GM19468 (cell line): ENCODE measurements around the gene SLC25A30.
"Not testable (repeated sequence)": the region's sequence is repeated elsewhere in the genome, so short reads cannot be mapped to it uniquely, and the experiment has no call there.

Source experiments
- ATAC-seq: cut with Tn5 transposase; IDR thresholded peaks from one replicate; pipeline ENCODE4 v1.9.1; 2021; ENCODE audit warnings: mild to moderate bottlenecking, moderate library complexity, moderate number of reproducible peaks; ENCODE audit not compliant: unreplicated experiment; ENCODE audit errors: extremely low read depth

Gene SLC25A30

DNA sequence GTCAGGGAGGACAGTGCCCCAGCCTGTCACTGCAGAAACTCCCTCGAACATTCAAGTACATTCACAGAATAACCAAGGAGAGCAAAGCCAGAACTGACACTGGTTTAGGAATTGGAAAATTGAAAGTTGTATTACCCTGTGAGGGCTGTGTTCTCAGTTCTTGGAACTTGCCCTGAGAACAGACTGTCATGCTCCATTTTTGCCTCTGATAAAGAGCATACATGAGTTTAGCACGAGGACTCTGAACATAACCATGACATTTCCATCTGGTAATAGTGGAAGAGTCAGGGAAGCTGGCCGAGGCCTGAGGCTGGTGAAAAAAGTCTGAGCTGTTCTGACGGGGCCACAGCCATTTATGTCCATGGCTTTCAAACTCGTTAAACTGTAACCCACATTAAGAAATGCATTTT, 15.2 kb upstream of the SLC25A30 start:
- ATAC-seq, result no peak

DNA sequence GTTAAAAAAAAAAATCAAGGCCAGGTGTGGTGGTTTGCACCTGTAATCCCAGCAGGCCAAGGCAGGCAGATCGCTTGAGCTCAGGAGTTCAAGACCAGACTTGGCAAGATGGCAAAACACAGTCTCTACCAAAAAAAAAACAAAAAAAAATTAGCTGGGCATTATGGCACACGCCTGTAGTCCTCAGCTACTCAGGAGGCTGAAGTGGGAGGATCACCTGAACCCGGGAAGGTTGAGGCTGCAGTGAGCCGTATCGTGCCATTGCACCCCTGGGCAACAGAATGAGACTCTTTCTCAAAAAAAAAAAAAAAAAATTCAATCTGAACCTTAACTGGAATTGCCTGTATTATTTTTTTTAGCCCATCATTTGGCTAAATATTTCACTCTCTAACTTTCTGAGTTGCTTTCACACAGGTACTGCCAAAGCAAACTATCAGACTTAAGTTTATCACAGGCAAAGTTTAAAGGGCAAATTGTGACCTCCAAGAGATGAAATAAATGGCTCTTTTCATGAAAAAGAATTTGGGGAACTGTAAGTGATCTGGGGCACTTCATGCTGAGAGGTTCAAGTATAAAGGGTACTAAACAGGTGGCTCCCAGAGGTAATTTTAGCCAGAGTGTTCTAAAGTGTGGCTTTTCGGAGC, 14.7 kb upstream of the SLC25A30 start:
- ATAC-seq, result no peak

DNA sequence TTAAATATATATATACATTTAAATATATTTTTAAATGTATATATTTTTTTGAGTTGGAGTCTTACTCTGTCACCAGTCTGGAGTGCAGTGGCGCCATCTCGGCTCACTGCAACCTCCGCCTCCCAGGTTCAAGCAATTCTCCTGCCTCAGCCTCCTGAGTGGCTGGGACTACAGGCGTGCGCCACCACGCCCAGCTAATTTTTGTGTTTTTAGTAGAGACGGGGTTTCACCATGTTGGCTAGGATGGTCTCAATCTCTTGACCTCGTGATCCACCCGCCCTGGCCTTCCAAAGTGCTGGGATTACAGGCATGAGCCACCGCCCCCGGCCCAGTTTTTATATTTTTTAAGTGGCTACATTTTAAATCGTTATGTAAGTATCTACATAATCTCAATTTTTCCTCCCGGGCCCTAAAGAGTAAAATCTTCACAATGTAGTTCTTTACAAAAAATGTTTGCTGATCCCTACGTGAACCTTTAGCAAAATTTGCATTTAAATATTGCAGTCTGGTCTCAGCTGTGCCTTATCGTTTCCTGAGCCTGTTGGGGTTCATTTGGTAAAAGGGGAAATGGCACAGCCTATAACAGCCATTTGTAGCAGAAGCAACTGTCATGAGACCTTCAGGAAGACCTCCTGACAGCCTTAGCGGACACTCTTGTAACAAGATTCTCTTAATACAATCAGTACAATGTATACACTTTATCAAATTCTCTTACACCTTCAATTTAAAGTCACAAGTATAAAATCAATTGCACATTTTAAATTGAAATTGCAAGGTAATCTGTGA, 8.1 kb upstream of the SLC25A30 start:
- not testable (repeated sequence) for ATAC-seq

DNA sequence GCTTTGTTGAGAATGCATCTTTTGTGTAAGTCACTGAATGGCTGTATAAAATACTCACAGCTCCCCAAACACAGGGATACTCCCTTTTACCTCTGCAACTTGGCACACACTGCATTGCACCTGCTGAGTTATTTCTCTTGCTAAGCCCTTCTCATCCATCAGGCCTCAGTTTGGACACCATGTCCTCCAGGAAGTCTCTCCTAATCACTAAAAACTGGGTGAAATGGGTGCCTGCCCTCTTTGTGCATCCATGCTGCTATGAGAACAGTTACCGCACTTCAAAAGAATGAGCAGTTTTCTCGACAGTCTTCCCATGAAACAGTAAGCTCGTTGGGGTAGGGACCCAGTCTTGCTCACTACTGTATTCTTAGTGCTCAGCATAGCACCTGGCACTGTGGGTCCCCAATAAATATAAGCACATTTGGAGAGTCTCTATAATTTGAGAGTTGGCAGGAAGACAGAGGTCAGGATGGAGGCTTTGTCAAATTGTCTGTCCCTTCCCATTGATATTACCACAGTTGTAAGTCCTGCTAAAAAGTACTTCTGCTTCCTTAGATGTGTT, 4.6 kb upstream of the SLC25A30 start:
- ATAC-seq, result no peak

DNA sequence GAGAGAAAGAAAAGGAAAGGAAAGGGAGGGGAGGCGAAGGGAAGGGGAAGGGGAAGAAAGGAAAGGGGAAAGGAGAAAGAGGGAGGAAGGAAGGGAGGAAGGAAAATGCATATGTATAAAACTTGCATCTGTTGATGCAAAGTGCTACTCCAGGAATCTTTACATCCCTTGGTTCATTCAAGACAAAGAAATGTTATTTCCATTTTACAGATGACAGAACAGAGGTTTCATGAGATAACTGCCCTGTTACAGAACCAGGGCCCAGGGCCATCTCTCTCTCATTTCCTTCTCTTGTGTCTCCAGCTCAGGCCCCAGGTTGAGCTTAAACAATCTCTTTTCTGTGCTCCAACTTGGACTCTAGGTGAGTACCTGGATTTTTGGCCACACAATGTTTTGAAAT, 1.8 kb upstream of the SLC25A30 start:
- ATAC-seq, result no peak

DNA sequence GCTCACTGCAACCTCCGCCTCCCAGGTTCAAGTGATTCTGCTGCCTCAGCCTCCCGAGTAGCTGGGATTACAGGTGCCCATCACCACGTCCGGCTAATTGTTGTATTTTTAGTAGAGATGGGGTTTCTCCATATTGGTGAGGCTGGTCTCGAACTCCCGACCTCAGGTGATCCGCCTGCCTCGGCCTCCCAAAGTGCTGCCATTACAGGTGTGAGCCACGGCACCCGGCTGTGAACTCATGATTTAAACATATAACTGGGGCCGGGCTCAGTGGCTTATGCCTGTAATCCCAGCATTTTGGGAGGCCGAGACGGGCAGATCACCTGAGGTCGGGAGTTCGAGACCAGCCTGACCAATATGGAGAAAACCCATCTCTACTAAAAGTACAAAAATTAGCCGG, 1.2 kb upstream of the SLC25A30 start:
- ATAC-seq, result not testable (repeated sequence)

DNA sequence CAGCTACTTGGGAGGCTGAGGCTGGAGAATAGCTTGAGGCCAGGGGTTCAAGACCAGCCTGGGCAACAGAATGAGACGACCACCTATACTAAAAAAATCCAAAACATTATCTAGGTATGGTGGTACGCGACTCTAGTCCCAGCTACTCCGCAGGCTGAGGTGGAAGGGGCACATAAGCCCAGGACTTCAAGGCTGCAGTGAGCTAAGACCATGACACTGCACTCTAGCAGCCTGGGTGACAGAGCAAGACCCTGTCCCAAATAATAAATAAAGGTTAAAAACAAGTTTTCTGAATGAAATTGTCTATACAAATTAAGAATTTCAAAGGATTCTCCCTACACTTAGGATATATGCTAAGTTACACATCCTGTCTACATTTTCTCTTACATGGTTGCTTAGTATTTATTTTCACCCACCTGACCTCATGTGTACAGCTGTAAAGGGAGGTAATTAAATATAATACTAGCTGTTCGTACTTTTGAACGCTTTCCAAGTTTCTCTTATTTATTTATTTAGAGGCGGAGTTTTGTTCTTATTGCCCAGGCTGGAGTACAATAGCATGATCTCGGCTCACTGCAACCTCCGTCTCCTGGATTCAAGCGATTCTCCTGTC, 1.6 kb downstream of the SLC25A30 start:
- no peak for ATAC-seq

DNA sequence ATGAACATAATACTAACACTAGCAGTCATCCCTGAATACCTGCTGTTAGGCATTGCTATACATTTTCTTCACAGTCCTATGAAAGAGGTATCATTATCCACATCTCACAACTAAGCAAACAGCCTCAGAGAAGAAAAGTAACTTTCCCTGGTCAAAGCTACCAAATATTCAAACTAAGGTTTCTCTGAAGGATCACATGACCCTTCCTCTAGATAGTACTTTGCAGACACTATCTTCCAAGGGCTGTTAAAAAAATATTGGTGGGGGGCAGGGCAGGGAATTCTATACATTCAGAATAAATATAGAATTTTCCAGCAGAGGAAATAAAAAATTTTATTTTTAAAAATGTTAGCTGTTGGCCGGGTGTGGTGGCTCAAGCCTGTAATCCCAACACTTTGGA, 3.1 kb downstream of the SLC25A30 start:
- no peak for ATAC-seq

DNA sequence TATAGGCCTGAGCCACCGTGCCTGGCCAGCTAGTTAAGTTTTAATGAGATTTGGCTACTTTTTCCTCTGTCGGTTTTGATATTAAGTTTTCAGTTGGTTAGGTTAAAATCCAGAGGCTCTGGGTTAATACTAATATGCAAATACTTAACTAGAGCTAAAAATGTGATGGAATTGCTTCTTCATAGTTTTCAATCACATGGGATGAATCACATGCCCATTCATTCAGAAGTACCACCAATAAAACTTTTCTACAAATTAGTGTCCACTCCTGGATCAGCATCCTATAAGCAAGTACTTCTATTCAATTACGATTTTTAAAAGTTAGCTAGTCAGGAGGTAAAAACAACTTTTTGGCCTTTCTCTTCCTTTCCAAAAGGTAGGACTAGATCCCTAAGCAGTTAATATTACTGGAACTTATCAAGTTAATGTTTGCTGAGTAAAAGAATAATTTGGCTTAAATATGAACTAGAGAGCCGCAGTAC, 4.3 kb downstream of the SLC25A30 start:
- no peak for ATAC-seq

DNA sequence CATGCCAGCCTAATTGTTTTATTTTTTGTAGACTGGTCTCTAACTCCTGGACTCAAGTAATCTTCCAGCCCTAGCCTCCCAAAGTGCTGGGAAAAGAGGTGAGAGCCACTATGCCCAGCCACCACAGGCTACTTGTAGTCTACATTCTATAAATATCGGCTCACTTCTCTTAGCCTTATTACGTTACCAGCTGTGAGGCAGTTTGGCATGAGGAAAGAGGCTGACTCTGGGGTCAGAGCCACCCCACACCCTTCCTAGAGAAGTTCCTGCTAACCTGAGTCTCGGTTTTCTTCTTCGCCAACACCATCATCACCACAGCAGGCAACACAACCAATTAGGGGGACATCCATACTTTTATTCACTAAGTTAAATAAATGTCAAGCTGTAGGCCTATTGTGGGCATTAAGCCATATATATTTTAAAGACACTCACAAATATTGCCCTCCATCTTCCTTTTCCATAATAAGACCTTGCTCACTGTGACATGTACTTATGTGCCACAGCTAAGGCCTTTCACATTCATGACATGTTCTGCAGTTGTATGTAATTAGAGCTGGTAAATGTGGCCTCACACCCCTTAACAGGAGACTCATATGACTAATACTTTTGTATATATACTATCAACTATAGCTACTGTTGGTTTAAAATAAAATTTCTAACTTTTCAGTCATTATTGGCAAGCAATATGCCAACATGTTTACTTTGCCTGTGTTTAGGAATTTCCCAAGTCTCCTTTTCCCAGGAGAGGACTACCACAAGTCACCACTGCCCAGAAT, 5.7 kb downstream of the SLC25A30 start:
- no peak for ATAC-seq

DNA sequence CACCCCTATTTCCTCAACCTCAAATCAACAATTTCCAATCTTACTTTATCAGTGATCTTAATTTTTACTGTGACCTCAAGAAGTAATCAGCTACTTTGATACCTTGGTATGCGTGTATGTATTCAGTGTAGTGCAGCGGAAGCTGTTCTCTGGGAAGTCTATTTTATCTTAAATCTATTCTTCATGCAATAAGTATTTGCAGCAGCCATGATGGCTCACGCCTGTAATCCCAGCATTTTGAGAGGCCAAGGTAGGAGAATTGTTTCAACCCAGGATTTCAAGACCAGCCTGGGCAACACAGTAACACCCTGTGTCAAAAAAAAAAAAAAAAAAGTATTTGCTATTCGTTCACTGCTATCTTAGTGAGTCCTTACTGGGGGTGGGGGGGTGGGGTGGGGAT, 6.5 kb downstream of the SLC25A30 start:
- no peak for ATAC-seq

DNA sequence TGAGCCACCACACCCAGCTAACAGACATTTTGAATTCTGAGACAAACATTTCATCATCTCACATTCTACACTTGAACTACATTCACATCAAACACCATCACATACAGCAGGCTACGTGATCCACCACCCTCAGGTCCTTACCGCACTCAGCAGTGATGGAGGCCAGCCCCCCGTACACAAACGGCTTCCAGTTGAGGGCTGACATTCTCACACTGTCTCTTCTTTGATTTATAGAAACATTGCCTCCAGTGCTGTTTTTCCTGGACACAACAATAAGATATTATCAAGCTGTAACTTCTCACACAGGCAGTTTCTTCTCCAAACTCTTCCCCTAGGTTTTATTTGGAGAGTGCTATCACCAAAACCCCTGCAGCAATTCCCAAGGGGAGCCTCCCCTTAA, 7.0 kb downstream of the SLC25A30 start:
- no peak for ATAC-seq

DNA sequence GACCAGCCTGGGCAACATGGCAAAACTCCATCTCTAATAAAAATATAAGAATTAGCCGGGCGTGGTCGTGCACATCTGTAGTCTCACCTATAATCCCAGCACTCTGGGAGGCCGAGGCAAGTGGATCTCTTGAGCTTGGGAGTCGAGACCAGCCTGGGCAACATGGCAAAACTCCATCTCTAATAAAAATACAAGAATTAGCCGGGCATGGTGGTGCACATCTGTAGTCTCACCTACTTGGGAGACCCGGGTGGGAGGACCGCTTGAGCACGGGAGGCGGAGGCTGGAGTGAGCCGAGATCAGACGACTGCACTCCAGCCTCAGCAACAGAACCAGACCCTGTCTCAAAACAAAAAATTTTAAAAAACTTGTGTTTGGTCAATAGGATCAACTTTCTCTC, 7.7 kb downstream of the SLC25A30 start:
- ATAC-seq, result no peak

DNA sequence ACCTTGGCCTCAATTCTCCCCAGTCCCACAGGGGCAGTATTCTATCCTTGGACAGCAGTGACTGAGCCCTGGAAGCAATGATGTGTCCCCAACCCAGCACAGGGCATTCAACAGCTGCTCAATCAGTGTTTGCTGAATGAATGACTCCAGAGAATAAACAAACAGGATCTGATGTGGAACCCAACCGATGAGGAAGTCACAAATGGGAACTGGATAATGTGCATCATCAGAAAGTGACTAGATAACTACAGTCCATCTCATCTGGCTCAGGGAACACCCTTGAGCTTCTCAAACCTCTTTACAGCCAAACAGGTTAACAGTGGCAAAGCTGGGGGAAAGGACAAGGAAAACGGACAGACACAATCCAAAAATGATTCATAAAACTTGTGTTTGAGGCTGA, 8.2 kb downstream of the SLC25A30 start:
- ATAC-seq, result no peak

DNA sequence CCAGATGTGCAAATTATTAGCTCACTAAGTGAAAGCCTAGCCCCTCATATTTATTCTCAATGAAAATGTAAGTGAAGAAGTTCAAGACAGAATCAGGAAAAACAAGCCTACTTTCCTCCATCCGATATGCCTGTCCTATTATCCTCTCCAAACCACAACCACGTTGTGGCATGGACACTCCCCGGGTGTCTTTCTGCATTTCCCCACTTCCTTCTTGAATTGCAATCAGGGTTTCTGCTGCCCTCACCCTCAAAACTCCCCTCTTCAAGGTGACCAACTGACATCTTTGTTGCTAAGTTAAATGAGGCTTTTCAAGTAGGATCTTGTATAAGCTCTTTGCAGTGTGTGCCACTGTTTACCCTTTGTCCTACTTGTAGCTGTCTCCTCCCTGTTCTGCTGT, 11.8 kb downstream of the SLC25A30 start:
- no peak for ATAC-seq

DNA sequence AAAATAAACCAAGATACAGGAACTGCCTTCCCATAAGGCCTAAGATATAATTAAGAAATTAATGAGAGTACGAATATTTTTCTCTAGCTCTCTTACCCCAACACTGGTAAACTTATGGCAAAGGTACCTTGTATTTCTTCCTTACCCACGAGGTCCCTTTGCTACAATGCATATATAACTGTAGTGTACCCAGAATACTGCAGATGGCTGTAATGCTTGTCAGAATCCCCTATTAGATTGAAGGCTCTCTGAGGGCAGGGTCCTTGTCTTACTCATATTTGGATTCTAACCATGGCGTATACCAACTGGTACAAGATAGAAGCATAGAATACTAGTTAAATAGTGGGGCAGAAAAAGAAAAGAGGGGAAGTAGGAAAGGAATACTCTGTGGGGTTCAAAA, 15.1 kb downstream of the SLC25A30 start:
- ATAC-seq, result no peak

DNA sequence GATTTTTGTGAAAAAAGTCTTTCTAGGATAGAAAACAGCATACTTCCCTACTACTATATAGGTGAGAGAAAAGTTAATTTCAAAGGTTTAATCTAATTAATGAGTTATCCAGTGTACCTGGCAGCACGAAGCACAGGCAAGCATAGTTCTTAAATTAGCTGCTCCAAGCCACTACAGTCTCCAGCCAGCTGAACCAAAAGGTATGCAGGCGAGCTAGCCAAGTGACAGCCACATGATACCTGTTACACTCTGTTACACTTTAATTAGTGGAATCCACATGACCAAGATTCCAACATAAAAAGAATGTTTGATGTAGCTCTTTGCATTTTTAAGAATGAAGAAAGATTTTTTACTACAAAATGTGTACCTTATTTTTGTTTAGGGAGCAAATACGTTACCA, 15.5 kb downstream of the SLC25A30 start:
- ATAC-seq, result no peak

DNA sequence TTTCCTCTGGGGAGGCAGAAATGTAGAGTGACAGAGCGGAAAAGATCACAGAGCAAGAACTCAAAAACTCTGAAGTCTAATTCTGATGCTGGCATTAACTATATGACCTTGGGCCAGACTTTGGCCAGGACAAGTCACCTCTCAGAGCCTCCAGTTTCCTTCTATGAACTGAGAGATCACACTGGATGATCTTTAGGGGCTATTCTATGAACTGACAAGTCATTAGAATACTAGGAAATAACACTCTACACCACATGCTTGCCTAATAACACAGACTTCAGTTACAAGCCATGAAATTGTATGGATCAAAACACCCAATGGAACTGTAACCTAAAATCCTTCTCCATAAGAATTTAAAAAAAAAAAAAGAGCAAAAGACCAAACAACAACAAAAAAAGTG, 16.9 kb downstream of the SLC25A30 start:
- ATAC-seq, result no peak

DNA sequence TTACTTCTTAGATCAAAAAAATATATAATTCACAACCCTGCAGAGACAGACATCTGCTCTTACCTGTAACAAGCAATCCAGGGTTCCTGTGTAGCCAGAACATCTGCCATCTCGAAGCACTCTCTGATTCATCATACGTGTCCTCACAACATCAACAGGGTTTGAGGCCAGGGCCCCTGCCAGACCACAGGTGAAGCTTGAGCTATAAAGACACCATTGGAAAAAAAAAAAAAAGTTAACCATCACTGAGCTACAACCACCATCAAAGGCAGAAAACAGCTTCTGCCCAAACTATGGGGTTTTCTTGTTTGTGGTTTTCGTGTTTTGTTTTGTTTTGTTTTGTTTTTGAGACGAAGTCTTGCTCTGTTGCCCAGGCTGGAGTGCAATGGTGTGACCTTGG, 19.3 kb downstream of the SLC25A30 start:
- no peak for ATAC-seq

DNA sequence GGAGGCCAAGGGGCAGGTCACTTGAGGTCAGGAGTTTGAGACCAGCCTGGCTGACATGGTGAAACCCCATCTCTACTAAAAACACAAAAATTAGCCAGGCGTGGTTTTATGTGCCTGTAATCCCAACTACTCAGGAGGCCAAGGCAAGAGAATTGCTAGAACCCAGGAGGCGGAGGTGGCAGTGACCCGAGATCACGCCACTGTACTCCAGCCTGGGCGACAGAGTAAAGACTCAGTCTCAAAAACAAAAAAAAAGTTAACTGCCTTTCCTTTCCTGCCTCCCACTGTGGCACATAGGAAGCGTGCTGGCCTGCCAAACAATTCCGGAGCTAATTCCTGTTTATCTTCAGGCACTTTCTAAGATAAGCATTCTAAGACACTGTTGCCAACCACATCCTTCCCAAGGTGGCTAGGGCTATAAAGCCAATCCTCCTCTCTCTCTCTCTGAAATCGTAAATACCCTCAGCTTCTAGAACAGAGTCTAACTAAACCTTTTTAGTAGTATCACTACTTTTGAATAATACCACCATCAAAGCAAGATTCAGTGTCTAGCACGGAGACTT, 21.6 kb downstream of the SLC25A30 start:
- ATAC-seq, result no peak
